Ectodermal cell (in vitro differentiated cells): Measurements from ENCODE around the gene LMX1B.

Source experiments
- H3K27ac ChIP-seq: 2 replicates; pipeline ENCODE4 v1.7.0; 2013; ENCODE audit warnings: mild to moderate bottlenecking, low read depth, low read length; ENCODE audit not compliant: insufficient read depth, poor library complexity, severe bottlenecking
- H3K27me3 ChIP-seq: 2 replicates; pipeline ENCODE4 v1.7.0; 2013; ENCODE audit warnings: mild to moderate bottlenecking, low read length; ENCODE audit not compliant: insufficient read depth, control insufficient read depth, poor library complexity, severe bottlenecking
- H3K36me3 ChIP-seq: one replicate; pipeline ENCODE4 v1.7.0; 2013; ENCODE audit warnings: low read length; ENCODE audit not compliant: control insufficient read depth, insufficient read depth
- H3K4me1 ChIP-seq: one replicate; pipeline ENCODE4 v1.7.0; 2013; ENCODE audit warnings: low read length; ENCODE audit not compliant: control insufficient read depth, insufficient read depth
- H3K4me3 ChIP-seq: 2 replicates; pipeline ENCODE4 v1.7.0; 2013; ENCODE audit warnings: low read depth, low read length, control low read depth; ENCODE audit not compliant: insufficient read depth
- H3K9me3 ChIP-seq: 2 replicates; pipeline ENCODE4 v1.7.0; 2013; ENCODE audit warnings: mild to moderate bottlenecking, low read length, moderate library complexity; ENCODE audit not compliant: control insufficient read depth
- WGBS, 2 experiments: methylation state at CpG; one replicate each; pipeline ENCODE4 v1.1.7; 2013; ENCODE audit warnings: missing lambda C conversion rate in 2 of 2; 5-methylcytosine and 5-hydroxymethylcytosine counted together

The LMX1B gene

DNA sequence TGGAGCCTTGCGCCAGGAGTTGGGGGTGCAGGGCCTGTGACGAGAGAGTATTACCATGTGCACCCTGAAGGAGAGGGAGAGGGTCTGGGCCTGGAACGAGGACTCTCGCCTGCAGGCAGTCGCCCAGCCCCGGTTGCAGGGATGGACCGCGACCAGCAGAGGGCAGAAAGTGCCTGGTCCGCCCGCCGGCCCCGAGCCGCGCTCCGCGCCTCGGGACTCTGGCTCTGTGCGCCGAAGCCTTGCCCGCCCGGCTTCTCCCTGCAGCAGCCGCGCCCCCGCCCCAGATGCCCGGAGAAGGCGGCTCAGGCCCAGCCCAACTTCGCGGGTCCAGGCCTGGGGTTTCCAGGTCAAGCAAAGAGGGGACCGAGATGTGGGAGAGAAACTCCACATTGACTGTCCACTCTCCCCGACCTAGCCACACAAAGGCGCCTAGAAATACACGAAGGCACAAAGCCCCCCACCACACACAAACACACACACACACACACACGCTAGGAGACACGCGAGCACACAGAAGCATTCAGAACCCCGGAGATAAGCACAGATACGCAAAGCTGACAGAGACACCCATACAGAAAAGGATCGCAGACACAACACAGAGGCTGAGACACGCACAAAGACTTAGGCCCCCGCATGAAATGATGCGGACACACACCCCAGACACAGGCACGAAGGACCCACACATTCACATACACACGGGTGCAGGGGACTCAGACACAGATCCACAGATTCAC is 2.0 kb upstream of the LMX1B start:
- 2% methylated on average over 43 of the region's 43 CpGs for WGBS, 2 experiments
- Histone ChIP-seq H3K27ac (no peak overlapping the region), H3K36me3 (no peaks in the 10 kb centered on the region), H3K4me3 (peak overlapping the region; percentile 55), H3K27me3 (peaks cover 95% of the 10 kb centered on the region), H3K9me3 (no peaks in the 10 kb centered on the region), H3K4me1 (peaks cover 30% of the 10 kb centered on the region)

DNA sequence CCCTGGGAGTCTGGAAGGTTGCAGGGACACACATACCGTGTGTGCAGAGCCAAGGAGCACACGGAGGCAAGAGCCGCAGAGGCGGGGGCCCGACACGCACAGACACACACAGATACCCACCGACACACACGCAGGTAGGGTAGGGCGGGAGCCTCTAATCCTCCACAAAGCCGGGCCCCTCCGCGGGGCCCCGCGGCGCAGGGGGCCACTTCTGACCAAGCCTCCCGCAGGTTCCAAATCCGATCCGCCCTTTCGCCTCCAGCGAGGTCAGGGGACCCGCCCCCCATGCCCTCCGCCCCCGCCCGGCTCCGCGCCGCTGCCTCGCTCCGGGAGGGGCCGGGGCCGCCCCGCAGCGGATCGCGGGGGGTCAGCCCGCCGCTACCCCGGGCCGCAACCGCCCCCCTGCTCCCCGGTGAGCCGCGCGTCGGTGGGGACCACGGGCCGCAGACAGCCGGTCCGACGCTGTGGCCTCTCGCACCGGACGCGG is 1.4 kb upstream of the LMX1B start:
- peaks cover 95% of the 10 kb centered on the region for H3K27me3 ChIP-seq
- no peak overlapping the region for H3K27ac ChIP-seq
- H3K4me3 ChIP-seq: peak overlapping the region; percentile 55
- no peaks in the 10 kb centered on the region for H3K9me3 ChIP-seq
- peaks cover 36% of the 10 kb centered on the region for H3K4me1 ChIP-seq
- H3K36me3 ChIP-seq: no peaks in the 10 kb centered on the region
- 0% methylated on average over 54 of the region's 54 CpGs for WGBS, 2 experiments

DNA sequence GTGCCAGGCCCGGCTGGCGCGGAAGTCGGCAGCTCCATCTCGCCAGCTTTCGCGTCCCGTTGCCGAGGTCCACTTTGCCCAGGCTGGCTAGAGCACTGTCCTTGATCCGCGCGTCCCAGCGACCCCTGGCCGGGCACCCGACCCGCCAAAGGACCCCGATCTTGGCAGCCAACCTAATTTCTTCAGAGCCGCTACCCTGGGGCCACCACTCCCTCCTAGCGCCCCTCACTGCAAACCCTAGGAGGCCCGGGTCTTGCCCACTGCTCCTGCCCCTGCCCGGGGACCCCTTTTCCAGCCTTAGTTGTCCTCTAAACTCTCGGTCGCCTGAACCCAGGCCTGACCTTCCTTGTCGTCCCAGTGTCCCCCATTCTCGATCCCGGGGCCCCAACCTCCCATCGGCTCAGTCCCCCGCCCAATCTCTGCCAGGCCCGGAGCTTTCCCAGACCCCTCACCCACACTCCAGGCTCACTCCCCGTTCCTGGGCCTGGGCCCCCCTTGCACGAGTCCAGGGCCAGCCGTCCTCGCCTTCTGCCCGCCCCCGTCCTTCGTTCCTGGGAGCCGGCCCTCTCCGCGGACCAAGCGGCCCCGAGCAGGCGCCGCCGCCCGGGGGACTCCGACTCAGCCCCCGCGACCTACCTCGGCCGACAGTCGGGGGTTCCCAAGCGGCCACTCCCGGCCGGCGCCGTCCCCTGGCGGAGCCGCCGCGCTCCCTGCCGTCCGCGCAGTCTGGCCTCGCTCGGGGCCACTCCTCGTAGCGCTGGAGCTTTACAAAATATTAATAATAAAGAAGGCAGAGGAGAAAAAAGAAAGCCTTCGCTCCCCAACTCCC is 701 bp upstream of the LMX1B start:
- Histone ChIP-seq H3K36me3 (no peaks in the 10 kb centered on the region), H3K4me1 (peaks cover 43% of the 10 kb centered on the region), H3K27me3 (peaks cover 95% of the 10 kb centered on the region), H3K9me3 (no peaks in the 10 kb centered on the region), H3K27ac (no peak overlapping the region), H3K4me3 (peak overlapping the region; percentile 55)
- 0 to 1% methylated on average over 67 to 68 of the region's 68 CpGs for WGBS, 2 experiments

DNA sequence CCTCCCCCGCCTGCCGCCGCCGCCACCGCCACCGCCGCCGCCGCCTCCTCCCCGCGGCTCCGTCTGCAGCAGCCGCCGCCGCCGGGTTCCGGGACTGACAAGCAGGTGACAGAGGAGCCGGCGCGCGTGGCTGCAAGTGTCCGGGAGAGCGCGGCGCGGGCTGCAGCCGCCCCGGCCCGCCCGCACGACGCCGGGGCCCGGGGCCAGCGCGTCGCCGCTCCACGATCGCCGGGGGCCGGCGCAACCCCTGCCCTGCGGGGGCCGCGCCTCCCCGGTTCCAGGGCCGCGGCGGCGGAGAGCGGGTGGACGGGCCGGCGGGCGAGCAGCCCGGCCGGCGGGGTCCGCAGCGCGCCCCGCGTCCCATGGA is 343 bp downstream of the LMX1B start:
- H3K27ac ChIP-seq: no peak overlapping the region
- H3K4me3 ChIP-seq: peak overlapping the region; percentile 43
- 0 to 1% methylated on average over 60 to 64 of the region's 64 CpGs for WGBS, 2 experiments
- no peaks in the 10 kb centered on the region for H3K36me3 ChIP-seq
- no peaks in the 10 kb centered on the region for H3K9me3 ChIP-seq
- H3K4me1 ChIP-seq: peaks cover 53% of the 10 kb centered on the region
- peaks cover 95% of the 10 kb centered on the region for H3K27me3 ChIP-seq

DNA sequence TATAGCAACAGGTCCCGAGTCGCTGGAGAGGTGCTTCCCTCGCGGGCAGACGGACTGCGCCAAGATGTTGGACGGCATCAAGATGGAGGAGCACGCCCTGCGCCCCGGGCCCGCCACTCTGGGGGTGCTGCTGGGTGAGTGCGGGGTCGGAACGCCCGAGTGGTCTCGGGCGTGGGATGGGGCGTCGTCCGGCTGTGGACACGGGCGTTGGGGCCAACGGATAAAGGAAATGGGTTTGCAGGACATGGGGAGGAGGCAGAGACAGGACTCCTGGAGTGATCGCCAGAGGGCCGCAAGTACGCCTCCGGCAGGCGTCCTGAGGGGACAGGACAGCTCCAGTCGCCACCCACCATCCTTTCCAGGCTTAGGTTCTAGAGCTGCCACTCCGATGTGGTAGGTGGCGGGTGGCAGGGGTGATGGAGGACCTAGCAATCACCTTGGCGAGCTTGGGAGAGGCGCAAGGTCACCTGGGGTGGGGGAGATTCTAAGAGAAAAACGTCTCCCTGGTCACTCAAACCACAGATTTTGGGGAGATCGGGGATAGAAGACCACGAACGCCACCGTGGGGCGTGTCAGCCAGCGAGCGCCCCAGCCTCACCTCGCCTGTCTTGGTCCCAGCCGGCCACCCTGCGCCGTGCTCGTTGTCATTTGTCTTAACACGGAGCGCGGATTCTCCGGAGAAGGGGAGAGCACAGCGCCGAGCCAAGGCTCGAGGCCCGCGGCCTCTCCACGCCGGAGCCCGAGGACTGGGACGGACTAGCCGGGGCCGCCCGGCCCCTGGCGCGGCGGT is 922 bp downstream of the LMX1B start:
- H3K36me3 ChIP-seq: no peaks in the 10 kb centered on the region
- peak overlapping the region; percentile 43 for H3K4me3 ChIP-seq
- H3K4me1 ChIP-seq: peaks cover 59% of the 10 kb centered on the region
- no peak overlapping the region for H3K27ac ChIP-seq
- 2 to 3% methylated on average over 65 of the region's 65 CpGs for WGBS, 2 experiments
- peaks cover 95% of the 10 kb centered on the region for H3K27me3 ChIP-seq
- no peaks in the 10 kb centered on the region for H3K9me3 ChIP-seq

DNA sequence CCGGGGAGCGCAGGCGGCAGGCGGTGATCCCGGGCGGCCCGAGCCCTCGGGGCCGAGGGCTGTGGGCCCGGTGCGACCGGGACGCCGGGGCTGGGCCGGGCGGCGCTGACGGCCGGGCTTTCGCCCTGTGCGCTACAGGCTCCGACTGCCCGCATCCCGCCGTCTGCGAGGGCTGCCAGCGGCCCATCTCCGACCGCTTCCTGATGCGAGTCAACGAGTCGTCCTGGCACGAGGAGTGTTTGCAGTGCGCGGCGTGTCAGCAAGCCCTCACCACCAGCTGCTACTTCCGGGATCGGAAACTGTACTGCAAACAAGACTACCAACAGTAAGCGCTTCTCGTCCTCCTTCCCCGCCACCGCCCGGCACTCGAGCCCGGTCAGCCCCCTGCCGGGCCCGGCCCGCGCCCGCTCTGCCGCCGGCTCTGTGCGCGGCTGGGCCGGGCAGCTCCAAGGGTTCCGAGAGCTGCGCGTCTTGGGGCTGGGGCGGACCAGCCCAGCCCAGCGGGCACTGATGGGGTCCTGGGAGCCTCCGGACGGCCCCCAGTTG is 1.6 kb downstream of the LMX1B start:
- peaks cover 61% of the 10 kb centered on the region for H3K4me1 ChIP-seq
- no peaks in the 10 kb centered on the region for H3K9me3 ChIP-seq
- H3K36me3 ChIP-seq: no peaks in the 10 kb centered on the region
- 1% methylated on average over 62 of the region's 62 CpGs for WGBS, 2 experiments
- peak overlapping the region; percentile 43 for H3K4me3 ChIP-seq
- peaks cover 95% of the 10 kb centered on the region for H3K27me3 ChIP-seq
- no peak overlapping the region for H3K27ac ChIP-seq

DNA sequence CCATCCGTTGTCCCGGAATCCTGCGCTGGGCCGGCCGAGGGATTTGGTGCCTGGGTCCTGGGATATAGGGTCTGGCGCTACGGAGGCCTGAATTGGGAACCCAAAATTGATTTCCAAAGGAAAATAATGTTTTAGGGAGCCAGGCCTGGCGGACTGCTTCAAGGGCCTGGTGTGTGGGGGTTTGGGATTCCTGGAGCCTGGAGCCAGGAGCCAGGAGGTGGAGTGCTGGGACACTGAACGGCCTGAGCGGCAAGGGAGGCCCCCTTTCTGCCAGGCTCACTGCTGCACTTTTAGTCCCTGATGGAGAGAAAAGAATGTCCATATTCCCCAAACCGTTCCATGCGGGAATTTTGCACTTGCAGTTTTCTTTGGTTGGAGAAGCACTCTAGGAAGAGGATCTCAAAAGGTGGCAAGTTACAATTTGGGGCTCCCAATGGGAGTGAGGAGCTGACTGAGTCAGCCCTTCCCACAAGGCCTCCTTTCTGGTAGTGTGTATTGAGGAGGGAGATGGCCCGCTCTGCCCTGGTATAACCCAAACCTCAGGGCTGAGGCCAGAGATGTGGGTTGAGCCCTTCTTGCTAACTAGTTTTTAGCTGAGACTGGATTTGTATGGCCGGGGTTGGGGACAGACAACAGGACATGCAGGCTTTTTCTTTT is 2.2 kb downstream of the LMX1B start:
- peaks cover 95% of the 10 kb centered on the region for H3K27me3 ChIP-seq
- no peak overlapping the region for H3K27ac ChIP-seq
- H3K9me3 ChIP-seq: no peaks in the 10 kb centered on the region
- WGBS, 2 experiments: 3 to 5% methylated on average over 14 of the region's 14 CpGs
- H3K4me3 ChIP-seq: peak overlapping the region; percentile 43
- no peaks in the 10 kb centered on the region for H3K36me3 ChIP-seq
- H3K4me1 ChIP-seq: peaks cover 59% of the 10 kb centered on the region

DNA sequence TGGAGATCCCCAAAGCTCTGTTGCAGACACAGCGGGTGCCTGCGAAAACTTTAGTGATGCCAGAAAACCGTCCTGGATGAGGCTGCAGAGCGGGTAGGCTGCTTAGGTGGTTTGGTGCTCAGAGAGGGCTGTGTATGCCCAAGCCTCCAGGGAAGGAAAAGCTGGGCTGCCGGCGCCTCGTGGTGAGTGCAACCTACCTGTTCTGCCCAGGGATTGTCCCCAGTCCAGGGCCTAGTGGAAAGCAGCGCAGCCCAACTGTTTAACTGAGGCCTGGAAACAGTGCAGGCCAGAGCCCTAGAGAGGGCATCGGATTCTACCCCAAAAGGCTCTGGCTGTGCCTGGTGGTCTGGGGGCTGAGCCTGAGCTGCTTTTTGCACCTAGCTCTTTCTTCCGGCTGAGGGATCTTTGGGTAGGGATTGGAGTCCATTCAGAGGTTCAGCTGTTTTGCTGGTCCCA is 2.8 kb downstream of the LMX1B start:
- Histone ChIP-seq H3K27me3 (peaks cover 95% of the 10 kb centered on the region), H3K4me3 (peak overlapping the region; percentile 43), H3K9me3 (no peaks in the 10 kb centered on the region), H3K4me1 (peaks cover 65% of the 10 kb centered on the region), H3K36me3 (no peaks in the 10 kb centered on the region), H3K27ac (no peak overlapping the region)
- WGBS, 2 experiments: 15 to 16% methylated on average over 10 of the region's 10 CpGs

DNA sequence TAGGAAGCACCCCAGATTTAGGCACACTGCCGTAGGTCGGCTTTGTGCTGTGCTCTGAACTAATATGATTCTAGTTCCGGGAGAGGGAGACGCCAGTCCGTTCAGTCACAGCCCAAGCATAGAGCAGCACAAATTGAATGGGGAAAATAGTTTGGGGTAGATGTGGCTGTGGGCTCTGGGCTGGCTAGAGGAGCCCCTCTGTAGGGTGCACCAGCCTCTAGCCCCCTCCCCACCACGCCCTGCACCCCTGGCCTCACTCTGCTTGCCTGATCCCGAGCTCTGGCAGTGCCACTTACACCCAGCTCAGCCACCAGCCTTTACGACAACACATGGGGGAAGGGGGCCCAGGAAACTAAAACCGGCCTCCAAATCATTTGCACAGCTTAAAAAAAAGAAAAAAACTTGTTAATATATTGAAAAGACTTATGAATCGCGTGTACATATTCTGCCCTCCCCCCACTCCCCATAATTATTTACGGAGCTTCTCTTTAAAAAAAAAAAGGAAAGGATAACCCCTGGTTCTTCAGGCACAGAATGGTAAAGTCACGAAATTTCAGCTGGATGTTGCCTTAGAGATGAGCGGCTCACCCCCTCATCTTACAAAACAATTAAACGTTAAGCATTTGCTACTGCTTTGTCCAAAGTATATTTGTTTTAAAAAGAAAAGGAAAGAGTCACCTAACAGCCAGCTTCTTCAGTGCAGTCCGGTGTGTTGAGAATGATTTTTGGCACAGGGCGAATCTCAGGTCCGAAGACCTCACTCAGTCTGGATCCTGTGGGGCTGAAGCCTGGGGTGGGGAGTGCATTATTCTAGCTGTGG is 3.5 kb downstream of the LMX1B start:
- peak overlapping the region; percentile 43 for H3K4me3 ChIP-seq
- 6 to 7% methylated on average over 17 of the region's 18 CpGs for WGBS, 2 experiments
- H3K27ac ChIP-seq: no peak overlapping the region
- H3K9me3 ChIP-seq: no peaks in the 10 kb centered on the region
- H3K36me3 ChIP-seq: no peaks in the 10 kb centered on the region
- peaks cover 67% of the 10 kb centered on the region for H3K4me1 ChIP-seq
- H3K27me3 ChIP-seq: peaks cover 95% of the 10 kb centered on the region
